ENCODE results near the gene SERPINE2.

DNA sequence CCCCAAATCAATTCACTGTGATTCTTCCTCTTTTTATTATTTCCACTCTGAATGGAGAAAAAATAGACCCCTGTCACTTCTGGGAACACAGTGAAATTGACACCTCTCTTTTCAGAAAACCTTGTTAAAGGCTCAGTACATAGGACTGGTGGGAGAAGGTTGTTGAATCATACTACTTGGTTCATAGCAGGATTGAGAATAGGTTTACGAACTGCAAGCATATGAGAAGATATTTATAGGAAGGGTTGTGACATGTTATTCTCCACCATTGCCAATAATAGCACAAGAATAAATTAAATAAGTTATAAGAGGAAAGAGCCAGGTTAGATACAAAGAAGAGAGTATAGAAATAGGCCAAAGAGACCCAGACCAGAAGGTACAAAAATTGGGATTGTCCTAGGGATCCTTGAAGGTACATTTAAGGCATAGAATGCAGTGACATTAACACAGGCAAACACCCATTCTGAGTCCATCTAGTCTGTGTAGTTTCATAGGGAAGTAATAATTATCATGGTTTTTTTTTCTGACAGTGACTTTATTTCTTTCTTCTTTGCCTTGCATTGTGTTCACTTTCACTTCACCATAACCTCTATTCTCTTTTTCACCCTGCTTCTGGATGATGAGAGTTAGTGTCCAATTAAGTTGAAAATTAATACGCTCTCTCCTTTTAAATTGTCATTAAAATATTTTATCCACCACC is 21.8 kb upstream of the SERPINE2 start:
- TF ChIP-seq, protein P1, sequence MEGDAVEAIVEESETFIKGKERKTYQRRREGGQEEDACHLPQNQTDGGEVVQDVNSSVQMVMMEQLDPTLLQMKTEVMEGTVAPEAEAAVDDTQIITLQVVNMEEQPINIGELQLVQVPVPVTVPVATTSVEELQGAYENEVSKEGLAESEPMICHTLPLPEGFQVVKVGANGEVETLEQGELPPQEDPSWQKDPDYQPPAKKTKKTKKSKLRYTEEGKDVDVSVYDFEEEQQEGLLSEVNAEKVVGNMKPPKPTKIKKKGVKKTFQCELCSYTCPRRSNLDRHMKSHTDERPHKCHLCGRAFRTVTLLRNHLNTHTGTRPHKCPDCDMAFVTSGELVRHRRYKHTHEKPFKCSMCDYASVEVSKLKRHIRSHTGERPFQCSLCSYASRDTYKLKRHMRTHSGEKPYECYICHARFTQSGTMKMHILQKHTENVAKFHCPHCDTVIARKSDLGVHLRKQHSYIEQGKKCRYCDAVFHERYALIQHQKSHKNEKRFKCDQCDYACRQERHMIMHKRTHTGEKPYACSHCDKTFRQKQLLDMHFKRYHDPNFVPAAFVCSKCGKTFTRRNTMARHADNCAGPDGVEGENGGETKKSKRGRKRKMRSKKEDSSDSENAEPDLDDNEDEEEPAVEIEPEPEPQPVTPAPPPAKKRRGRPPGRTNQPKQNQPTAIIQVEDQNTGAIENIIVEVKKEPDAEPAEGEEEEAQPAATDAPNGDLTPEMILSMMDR (IDR thresholded peaks at IDR 0.05 in 8 of 11, conservative IDR thresholded peaks at IDR 0.05 in 3 of 11), result no peak
- TF ChIP-seq POLR2A (IDR thresholded peaks at IDR 0.05), result no peak
